HepG2 (cell line): Measurements from ENCODE around the gene VAMP2. TPM values are rescaled to one million over a fixed set of nuclear protein-coding genes. Genes with fewer than 3 reads are reported as not detected.

ENCODE experiments used
- AHR ChIP-seq: IDR thresholded peaks from 2 replicates; pipeline ENCODE4 v1.6.1; 2018; ENCODE audit warnings: missing genetic modification reagents, missing compliant biosample characterization
- ARID5B ChIP-seq: IDR thresholded peaks from 2 replicates; pipeline ENCODE4 v1.4.0; 2020; ENCODE audit warnings: mild to moderate bottlenecking, missing genetic modification reagents
- ATAD3A ChIP-seq: sonication (generic); formaldehyde crosslinking; IDR thresholded peaks from 2 replicates; pipeline ENCODE4 v1.4.0; 2020; ENCODE audit warnings: missing genetic modification reagents
- CEBPG ChIP-seq: IDR thresholded peaks from 2 replicates; pipeline ENCODE4 v1.6.1; 2016
- GABPA ChIP-seq, 2 experiments: IDR thresholded peaks; 2 replicates each; pipeline ENCODE4 v1.6.1; 2011 to 2016; ENCODE audit warnings: low read depth in 2 of 2, low read length in 1 of 2, missing biosample characterization in 1 of 2, missing genetic modification characterization in 1 of 2
- HNF4A ChIP-seq: sonication (generic); formaldehyde crosslinking; IDR thresholded peaks from 2 replicates; pipeline ENCODE4 v1.4.0; 2020; ENCODE audit warnings: missing genetic modification reagents
- IKZF5 ChIP-seq: IDR thresholded peaks from 2 replicates; pipeline ENCODE4 v1.6.1; 2018; ENCODE audit warnings: missing genetic modification reagents, mild to moderate bottlenecking, missing compliant biosample characterization
- NCOR1 ChIP-seq: fragments of 200-600 bp; sonication (generic); IDR thresholded peaks from 2 replicates; pipeline ENCODE4 v1.7.0; 2017; ENCODE audit warnings: antibody characterized with exemption, low read length, borderline replicate concordance
- PHF8 ChIP-seq: sonication (generic); formaldehyde crosslinking; IDR thresholded peaks from 2 replicates; pipeline ENCODE4 v1.5.0; 2020; ENCODE audit warnings: missing genetic modification reagents
- REL ChIP-seq: sonication (generic); formaldehyde crosslinking; conservative IDR thresholded peaks from 2 replicates; pipeline ENCODE4 v1.8.0; 2022; ENCODE audit warnings: mild to moderate bottlenecking, missing genetic modification reagents, moderate library complexity
- RELA ChIP-seq: sonication (generic); formaldehyde crosslinking; IDR thresholded peaks from 2 replicates; pipeline ENCODE4 v1.4.0; 2020; ENCODE audit warnings: missing genetic modification reagents
- RFX5 ChIP-seq: IDR thresholded peaks from 2 replicates; pipeline ENCODE4 v1.6.1; 2011; ENCODE audit warnings: low read depth, low read length, improper control_type of control experiment
- SMC3 ChIP-seq: IDR thresholded peaks from 2 replicates; pipeline ENCODE4 v1.6.1; 2011; ENCODE audit warnings: low read length, improper control_type of control experiment
- SPEN ChIP-seq: sonication (generic); formaldehyde crosslinking; IDR thresholded peaks from 2 replicates; pipeline ENCODE4 v1.5.1; 2020; ENCODE audit warnings: low read depth, mild to moderate bottlenecking, missing genetic modification reagents
- ZBTB2 ChIP-seq: sonication (generic); formaldehyde crosslinking; IDR thresholded peaks from 2 replicates; pipeline ENCODE4 v1.8.0; 2022; ENCODE audit warnings: low read depth, missing genetic modification reagents
- ZBTB38 ChIP-seq: sonication (generic); formaldehyde crosslinking; IDR thresholded peaks from 2 replicates; pipeline ENCODE4 v1.5.1; 2020; ENCODE audit warnings: mild to moderate bottlenecking, missing genetic modification reagents
- ZBTB49 ChIP-seq: sonication (generic); formaldehyde crosslinking; IDR thresholded peaks from 2 replicates; pipeline ENCODE4 v1.4.0; 2020; ENCODE audit warnings: missing genetic modification reagents, borderline replicate concordance
- ZNF431 ChIP-seq: sonication (generic); formaldehyde crosslinking; IDR thresholded peaks from 2 replicates; pipeline ENCODE4 v1.9.0; 2022; ENCODE audit warnings: missing genetic modification reagents, low read depth, mild to moderate bottlenecking, borderline replicate concordance
- ZNF614 ChIP-seq: IDR thresholded peaks from 2 replicates; pipeline ENCODE4 v1.6.1; 2018; ENCODE audit warnings: missing biosample characterization, missing genetic modification reagents, inconsistent platforms, borderline replicate concordance
- ZNF629 ChIP-seq: sonication (generic); formaldehyde crosslinking; conservative IDR thresholded peaks from 2 replicates; pipeline ENCODE4 v1.5.0; 2020; ENCODE audit warnings: missing genetic modification reagents
- polyA plus RNA-seq, 8 experiments: library from polyadenylated mRNA; depleted of rRNA in 3 of 8; stranded (reverse) in 7 of 8; unstranded in 1 of 8; fragments of >200 nt; fragmentation: Illumina TruSeq in 4 of 8; extraction: Trizol in 4 of 8; gene quantifications; 2 replicates each; pipeline versions ENCODE4 v1.2.1 to v1.2.3, GENCODE V29; 2011 to 2016; ENCODE audit warnings: low read depth in 4 of 8, missing spikeins in 1 of 8, mixed read lengths in 1 of 8; ENCODE audit not compliant: insufficient read depth in 1 of 8
- total RNA-seq, 5 experiments: library from RNA; depleted of rRNA; stranded (reverse); fragments of >200 nt; fragmentation: Illumina TruSeq; extraction: Trizol; gene quantifications; 2 replicates each; pipeline ENCODE4 v1.2.3, GENCODE V29; 2016; ENCODE audit warnings: low read depth in 1 of 5

VAMP2 gene
- total and polyA plus RNA-seq, 2 of the 13 experiments (the other 11 are each of a cell fraction or from before 2014, with no cell fraction given), result 3.9 to 17.2 TPM

- peak; percentile 31 for TF ChIP-seq IKZF5
- TF ChIP-seq ARID5B (CRISPR knock-in tag), result no peak; the same call in 1 of the 2 replicates
- peak; percentile 43 for TF ChIP-seq CEBPG (CRISPR knock-in tag)
- peak; percentile 28; the same call in 1 of the 2 replicates for TF ChIP-seq PHF8 (CRISPR knock-in tag)
- TF ChIP-seq RFX5, result no peak
- peak; percentile 38; the same call in 1 of the 2 replicates for TF ChIP-seq NCOR1
- TF ChIP-seq RELA (CRISPR knock-in tag), result 0 out of 2 replicates have a peak, but pooled peaks have one; percentile 11
- no peak for TF ChIP-seq REL
- no peak for TF ChIP-seq GABPA (IDR thresholded peaks at IDR 0.05; ENCODE audit: low read depth, low read length)
- TF ChIP-seq GABPA (CRISPR knock-in tag; IDR thresholded peaks at IDR 0.05; ENCODE audit: low read depth), result peak; percentile 12; the same call in 1 of the 2 replicates
- no peak; the same call in 1 of the 2 replicates for TF ChIP-seq ZNF614 (CRISPR knock-in tag)
- TF ChIP-seq HNF4A (CRISPR knock-in tag), result peak; percentile 65
- peak; percentile 73; the same call in 1 of the 2 replicates for TF ChIP-seq ZNF431 (CRISPR knock-in tag)
- TF ChIP-seq SPEN (CRISPR knock-in tag), result no peak
- no peak for TF ChIP-seq ZBTB2 (CRISPR knock-in tag)
- TF ChIP-seq ZBTB49 (CRISPR knock-in tag), result no peak
- no peak for TF ChIP-seq ATAD3A (CRISPR knock-in tag)
- TF ChIP-seq AHR (CRISPR knock-in tag), result no peak
- TF ChIP-seq SMC3, result 0 out of 2 replicates have a peak, but pooled peaks have one; percentile 10
- peak; percentile 65 for TF ChIP-seq ZNF629 (CRISPR knock-in tag)
- TF ChIP-seq ZBTB38, result no peak
Observed at GRCh38 chr17:8119581-8120519, 42.9 kb downstream of the VAMP2 start (continued).
